CD4-positive, alpha-beta T cell treated with Interleukin-2 at 100 ng/mL for 4 hours (primary cell): Measurements from ENCODE around the gene LRP1.
A peak's percentile ranks its signal among the peaks of the same experiment; 100 is the strongest.

Experiments used
- DNase-seq: peaks from one replicate; pipeline ENCODE4 v3.0.0-alpha.2; 2020; ENCODE audit warnings: low spot score

Gene LRP1

DNA sequence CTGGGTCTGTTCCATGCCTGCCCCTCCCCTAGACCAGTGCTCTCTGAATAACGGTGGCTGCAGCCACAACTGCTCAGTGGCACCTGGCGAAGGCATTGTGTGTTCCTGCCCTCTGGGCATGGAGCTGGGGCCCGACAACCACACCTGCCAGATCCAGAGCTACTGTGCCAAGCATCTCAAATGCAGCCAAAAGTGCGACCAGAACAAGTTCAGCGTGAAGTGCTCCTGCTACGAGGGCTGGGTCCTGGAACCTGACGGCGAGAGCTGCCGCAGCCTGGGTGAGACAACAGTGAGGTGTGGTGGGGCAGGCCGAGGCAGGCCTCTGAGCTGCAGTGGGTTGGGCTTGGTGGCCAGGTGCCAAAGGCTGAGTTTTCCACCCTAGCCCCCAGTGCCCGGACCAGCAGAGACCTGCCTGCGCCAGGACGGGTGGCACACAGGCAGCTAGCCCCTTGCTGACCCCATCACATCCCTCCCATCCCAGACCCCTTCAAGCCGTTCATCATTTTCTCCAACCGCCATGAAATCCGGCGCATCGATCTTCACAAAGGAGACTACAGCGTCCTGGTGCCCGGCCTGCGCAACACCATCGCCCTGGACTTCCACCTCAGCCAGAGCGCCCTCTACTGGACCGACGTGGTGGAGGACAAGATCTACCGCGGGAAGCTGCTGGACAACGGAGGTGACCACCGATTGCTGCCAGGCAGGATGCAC is 47.3 kb downstream of the LRP1 start:
- DNase-seq, result peak; percentile 32

DNA sequence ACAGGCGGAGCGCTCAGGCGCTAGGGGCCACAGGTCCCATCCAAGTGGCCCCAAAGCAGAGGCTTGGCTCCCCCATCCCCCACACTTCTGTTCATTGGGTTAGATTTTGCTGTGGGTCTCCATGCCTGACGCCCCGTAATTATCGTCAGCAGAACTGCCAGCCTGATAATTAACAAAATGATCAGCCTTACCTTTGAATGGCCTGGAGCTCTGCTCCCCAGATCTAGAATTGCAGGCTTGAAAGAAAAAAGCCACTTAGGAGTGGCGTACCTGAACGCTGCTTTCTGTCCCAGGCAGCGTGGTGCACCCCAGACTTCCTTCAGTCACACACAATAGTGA is 47.8 kb downstream of the LRP1 start:
- DNase-seq, result no peak

DNA sequence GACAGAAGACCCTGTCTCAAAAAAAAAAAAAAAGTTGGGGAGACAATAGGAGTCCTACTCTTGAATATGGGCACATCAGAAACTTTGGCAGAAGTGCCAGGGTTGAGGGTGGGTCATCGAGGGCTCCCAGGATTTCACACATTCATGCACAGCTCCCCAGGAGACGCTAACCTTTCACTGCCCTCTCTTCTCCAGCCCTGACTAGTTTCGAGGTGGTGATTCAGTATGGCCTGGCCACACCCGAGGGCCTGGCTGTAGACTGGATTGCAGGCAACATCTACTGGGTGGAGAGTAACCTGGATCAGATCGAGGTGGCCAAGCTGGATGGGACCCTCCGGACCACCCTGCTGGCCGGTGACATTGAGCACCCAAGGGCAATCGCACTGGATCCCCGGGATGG is 48.6 kb downstream of the LRP1 start:
- no peak for DNase-seq

DNA sequence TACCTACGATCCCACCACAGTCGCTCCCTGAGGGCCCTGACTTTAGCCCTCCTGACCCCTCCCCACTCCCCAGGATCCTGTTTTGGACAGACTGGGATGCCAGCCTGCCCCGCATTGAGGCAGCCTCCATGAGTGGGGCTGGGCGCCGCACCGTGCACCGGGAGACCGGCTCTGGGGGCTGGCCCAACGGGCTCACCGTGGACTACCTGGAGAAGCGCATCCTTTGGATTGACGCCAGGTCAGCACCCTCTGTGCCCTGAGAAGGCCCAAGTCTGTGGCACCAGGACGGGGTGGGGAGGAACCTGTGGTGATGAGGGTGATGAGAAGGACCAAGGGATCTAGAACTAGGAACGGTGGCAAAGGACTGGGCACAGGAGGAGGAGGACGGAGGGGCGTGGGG is 49.1 kb downstream of the LRP1 start:
- no peak for DNase-seq

DNA sequence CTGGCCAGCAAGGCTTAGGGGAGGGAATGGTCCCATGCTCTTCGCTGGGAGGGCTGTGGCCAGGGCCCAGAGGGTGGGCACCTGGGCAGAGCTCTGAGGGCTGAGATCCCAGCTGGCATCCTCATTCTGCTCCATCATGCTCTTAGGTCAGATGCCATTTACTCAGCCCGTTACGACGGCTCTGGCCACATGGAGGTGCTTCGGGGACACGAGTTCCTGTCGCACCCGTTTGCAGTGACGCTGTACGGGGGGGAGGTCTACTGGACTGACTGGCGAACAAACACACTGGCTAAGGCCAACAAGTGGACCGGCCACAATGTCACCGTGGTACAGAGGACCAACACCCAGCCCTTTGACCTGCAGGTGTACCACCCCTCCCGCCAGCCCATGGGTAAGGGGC is 49.9 kb downstream of the LRP1 start:
- DNase-seq, result no peak

DNA sequence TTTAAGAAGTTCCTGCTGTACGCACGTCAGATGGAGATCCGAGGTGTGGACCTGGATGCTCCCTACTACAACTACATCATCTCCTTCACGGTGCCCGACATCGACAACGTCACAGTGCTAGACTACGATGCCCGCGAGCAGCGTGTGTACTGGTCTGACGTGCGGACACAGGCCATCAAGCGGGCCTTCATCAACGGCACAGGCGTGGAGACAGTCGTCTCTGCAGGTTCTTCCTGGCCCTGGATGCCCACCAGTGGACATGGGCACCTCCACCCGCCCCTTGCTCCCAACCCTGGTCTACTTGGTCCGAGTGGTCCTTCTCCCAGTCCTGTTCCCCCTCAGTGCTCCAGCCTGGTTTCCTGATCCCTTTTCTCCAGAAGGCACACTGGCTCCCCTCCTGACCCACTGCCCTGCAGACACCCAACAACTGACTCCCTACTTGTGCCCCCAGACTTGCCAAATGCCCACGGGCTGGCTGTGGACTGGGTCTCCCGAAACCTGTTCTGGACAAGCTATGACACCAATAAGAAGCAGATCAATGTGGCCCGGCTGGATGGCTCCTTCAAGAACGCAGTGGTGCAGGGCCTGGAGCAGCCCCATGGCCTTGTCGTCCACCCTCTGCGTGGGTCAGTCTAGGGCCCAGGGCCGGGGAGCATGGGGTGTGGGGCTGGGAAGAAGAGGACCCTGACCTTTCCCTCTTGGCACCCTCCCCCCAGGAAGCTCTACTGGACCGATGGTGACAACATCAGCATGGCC is 51.2 kb downstream of the LRP1 start:
- no peak for DNase-seq

DNA sequence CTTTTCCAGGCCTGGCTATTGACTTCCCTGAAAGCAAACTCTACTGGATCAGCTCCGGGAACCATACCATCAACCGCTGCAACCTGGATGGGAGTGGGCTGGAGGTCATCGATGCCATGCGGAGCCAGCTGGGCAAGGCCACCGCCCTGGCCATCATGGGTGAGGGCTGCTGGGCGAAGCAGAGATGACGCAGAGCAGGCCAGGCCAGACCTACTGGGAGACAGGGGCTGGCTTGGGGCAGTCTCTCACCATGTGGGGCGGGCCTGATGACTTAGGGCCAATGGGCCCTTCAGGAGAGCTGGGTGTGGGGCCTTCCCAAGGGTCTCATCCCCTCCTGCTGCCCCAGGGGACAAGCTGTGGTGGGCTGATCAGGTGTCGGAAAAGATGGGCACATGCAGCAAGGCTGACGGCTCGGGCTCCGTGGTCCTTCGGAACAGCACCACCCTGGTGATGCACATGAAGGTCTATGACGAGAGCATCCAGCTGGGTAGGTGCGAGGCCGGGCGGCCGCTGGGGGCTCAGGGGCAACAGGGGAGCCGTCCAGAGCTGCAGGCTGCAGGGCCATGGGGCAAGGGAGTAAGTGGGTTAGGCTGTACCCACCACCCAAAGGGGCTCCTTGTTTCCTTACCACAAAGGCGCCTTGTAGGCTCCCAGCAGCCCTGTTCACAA is 52.2 kb downstream of the LRP1 start:
- no peak for DNase-seq

DNA sequence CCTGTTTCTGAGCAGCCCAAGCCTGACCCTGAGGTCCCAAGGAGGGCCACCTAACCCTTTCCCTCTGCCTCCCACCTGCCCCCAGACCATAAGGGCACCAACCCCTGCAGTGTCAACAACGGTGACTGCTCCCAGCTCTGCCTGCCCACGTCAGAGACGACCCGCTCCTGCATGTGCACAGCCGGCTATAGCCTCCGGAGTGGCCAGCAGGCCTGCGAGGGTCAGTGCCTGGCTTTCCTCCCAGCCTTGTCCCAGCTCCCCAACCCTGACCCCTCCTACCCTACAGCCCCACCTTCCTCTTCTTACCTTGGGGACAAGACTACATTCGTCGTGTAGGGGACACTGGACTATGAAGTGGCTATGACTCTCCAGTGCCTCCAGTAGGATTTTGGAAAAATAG is 52.8 kb downstream of the LRP1 start:
- no peak for DNase-seq

DNA sequence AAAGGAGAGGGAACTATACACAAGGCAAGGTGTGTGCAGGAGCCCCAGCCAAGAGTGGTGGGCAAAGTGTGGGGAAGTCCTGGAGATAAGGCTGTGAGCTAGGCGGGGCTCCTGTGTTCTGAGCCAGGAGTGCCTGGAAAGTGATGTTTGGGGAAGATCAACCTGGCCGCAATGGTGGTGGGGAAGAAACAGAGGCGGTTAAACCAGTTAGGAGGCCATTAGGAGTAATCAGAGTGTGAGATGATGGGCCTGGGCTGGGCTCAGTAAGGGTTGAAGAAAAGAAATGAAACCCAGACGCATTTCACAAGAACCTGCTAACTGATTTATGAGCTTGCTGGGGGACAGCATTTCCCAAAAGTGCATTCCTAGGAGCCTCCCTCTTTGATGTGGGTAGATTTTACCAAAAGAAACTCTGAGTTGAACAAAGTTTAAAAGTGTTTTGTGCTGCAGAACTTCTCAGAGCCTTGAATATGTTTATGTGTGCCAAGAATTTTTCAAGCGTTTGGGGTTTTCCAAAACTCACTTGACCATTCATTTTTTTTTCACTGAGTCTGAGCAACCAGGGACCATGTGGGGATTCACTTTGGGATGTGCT is 53.4 kb downstream of the LRP1 start:
- no peak for DNase-seq

DNA sequence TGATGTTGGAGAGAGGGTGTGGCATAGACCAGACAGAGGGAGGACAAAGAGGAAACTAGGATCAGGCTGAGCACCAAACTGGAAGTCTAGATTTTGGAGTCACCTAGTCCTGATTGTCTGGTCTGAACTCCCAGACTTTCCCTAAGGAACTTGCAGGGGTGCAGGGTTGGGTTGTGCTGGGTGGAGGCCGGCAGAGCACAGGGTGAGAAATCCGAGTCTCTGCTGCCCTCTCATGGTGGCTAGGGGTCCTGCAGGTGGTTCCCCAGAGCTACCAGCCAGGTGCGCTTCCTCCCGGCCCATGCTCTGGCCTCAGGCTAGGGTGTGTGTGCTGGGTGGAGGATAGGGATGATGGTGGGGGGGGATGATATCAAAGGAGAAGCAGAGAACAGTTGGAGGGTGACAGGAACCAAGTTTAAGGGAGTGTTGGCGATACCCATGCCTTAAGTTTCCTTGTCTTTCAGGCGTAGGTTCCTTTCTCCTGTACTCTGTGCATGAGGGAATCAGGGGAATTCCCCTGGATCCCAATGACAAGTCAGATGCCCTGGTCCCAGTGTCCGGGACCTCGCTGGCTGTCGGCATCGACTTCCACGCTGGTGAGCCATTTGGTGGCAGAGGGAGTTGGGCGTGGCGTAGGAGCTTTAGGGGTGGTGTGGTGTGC is 54.8 kb downstream of the LRP1 start:
- DNase-seq, result peak; percentile 80

DNA sequence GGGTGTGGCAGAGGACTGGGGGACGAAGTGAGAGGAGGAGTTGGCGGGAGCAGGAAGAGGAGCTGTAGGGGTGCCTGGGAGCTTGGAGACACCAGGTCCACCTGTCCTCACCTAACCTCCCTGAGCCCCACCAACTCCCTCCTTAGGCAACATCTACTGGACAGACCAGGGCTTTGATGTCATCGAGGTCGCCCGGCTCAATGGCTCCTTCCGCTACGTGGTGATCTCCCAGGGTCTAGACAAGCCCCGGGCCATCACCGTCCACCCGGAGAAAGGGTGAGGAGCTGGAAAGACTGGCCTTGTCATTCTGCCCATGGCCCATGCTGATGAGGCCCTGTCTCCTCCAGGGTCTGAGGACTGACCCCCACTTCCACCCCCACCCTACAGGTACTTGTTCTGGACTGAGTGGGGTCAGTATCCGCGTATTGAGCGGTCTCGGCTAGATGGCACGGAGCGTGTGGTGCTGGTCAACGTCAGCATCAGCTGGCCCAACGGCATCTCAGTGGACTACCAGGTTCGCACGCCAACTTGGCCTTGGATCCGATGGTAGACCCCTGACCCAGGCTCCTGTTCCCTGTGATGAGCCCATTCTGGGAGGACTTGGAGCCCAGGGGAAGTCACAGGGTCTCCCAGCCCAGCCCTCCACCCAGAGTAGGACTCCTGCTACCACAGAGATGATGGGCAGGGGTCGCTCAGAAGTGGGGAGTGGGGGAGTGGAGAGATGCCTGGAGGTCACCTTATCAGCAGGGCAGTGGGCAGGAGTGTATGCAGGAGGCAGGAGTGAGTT is 55.8 kb downstream of the LRP1 start:
- DNase-seq, result no peak

DNA sequence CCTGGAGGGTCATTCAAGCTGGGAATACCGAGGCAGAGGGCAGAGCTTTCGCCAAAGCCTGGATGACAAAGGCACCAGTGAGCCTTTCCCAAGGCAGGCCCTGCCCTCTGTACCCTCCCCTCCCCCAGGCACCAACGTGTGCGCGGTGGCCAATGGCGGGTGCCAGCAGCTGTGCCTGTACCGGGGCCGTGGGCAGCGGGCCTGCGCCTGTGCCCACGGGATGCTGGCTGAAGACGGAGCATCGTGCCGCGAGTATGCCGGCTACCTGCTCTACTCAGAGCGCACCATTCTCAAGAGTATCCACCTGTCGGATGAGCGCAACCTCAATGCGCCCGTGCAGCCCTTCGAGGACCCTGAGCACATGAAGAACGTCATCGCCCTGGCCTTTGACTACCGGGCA is 57.1 kb downstream of the LRP1 start:
- DNase-seq, result no peak

DNA sequence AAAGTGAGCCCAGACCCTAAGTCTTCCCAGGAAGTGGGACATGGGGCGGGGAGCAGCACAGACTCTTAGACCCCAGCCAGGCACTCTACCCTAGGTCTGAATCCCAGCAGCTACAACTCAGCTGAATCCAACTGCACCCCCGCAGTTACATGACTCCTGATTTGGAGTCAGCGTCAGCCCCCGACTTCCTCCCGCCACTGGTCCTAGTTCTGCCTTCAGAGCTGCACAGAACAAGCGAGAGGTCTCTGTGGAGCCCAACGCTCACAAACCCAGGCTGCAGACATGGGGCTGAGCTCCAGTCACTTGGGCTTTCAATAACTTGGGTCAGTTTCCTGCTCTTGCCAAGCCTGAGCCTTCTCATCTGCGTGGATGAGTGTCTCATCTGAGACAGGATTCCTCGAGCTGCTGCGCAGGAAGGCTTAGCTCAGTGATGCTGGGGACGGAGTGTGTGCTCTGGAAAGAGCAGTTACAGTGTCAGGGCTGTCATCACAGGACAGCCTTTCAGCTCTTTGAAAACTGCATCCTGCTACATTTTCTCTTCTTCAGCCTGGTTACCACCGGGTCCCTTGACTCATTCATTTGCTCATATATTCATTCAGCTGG is 57.7 kb downstream of the LRP1 start:
- DNase-seq, result no peak

DNA sequence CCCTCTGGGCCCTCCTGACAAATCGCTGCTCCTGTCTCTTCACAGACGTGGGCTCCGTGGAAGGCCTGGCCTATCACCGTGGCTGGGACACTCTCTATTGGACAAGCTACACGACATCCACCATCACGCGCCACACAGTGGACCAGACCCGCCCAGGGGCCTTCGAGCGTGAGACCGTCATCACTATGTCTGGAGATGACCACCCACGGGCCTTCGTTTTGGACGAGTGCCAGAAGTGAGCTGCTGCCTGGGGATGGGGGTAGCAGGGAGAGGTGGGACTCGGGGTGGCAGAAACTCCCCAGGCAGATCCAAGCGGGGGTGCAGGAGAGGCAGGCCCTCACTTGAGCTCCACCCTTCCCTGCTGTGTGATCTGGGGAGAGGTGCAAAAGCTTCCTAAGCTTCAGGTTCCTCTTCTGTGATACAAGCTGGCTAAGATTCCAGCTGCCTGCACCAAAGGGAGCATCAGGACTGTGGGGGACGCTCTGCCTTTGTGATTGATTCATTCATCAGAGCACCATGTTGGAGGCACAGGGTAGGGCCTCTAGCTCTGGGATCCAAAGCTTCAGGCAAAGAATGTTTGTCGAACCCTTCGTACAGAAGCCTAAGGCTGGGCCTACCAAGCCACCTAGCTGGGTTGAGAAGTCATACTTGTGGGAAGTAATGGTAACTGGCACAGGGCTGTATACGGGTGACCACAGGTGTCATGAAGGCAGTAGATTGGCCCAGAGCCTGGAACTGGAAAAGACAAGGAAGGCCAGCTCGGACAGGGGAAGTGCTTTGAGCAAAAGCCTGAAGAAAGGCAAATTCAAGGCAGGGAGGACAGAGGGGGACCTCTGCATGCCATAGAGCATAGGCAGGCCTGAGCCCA is 59.2 kb downstream of the LRP1 start:
- no peak for DNase-seq

DNA sequence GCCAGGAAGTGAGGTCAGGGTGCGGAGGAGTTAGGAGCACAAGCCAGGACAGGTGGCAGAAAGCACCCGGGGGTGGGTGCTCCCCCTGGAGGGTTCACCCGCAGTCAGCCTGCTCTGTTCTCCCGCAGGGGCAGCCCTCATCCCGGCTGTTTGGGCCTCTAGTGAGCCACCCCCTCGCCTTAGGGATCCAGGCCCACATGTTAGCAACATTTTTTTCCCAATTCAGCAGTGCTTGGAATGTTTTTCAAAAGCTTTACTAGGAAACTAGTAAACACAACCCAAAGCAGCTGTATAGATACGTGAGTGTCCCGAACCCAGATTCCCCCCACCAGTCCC is 59.8 kb downstream of the LRP1 start:
- no peak for DNase-seq

DNA sequence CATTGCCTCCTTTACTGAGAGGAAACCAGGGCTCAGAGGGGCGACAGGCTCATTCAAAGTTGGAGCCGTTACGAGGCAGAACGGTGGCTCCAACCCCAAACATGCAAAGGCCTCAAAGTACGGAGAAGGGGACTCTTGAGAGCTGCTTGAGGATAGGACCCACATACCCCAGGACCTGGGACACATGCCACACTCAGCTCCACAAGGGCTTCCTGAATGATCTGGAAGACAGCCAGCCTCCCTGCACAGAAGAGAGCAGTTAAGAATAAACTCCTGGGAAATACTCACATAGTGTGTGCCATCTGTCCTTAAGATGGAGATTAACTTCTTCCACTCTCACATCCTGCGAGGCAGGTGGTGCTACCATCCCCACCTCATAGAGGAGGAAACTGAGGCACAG is 61.8 kb downstream of the LRP1 start:
- no peak for DNase-seq

DNA sequence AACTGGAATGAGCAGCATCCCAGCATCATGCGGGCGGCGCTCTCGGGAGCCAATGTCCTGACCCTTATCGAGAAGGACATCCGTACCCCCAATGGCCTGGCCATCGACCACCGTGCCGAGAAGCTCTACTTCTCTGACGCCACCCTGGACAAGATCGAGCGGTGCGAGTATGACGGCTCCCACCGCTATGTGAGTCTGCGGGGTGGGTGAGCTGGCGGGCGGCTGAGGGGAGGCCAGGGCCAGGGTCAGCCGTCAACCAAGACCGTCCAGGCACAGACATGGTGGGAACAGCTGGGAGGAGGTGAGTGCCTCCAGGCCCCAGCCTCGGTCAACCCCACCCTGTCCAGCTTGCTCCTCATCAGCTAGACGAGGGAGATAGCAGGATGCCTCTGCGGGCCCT is 62.5 kb downstream of the LRP1 start:
- no peak for DNase-seq

DNA sequence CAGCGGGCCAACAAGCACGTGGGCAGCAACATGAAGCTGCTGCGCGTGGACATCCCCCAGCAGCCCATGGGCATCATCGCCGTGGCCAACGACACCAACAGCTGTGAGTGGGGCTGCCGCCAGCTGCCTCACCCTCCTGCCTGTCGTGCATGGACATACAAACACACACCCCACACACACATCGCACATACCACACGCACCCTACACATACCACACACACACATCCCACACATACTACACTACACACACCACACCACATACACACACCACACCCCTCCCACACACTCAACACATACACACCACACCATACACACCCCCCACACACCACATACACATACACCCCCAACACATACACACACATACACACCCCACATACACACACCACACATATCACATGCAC is 63.1 kb downstream of the LRP1 start:
- DNase-seq, result no peak

DNA sequence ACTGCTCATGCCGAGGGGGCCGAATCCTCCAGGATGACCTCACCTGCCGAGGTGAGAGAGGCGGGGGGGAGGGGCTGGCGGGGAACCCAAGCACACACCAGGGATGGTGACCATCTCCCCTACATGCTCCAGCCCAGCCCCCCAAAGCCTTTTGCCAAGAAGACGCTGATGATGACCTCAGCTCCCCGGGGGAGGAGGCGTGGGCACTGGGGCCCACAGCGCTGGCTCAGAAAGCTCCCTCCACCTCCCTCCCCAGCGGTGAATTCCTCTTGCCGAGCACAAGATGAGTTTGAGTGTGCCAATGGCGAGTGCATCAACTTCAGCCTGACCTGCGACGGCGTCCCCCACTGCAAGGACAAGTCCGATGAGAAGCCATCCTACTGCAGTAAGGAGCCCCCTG is 64.6 kb downstream of the LRP1 start:
- no peak for DNase-seq

DNA sequence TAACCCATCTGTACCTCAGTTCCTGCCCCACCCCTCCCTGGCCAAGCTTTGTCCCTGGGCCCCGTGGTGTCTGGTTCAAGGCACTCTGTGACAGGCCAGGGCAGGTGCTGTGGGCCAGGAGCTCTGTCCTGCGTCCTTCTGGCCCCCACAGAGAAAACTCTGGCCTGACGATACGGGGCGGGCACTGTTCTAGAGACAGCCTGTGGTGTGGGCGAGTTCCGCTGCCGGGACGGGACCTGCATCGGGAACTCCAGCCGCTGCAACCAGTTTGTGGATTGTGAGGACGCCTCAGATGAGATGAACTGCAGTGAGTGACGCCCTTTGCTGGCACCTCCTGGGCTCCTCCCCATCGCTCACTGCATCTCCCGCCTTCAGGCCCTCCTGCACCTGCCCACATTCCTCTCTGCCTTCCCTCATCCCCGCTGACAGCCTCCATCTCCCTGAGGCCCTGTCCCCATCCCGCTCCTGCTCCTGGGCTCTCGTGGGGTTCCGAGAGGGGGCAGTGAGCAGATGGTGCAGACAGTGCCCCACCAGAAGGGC is 65.5 kb downstream of the LRP1 start:
- no peak for DNase-seq
